ENCODE data around the gene MAEA. TPM values are rescaled to one million over a fixed set of nuclear protein-coding genes. Genes with fewer than 3 reads are reported as not detected.

MAEA gene
- total and polyA plus RNA-seq, 12 donors, result 39.1 to 72.8 (median 50.3) TPM

- intact Hi-C loops (cut with DNase I), result no loop called here
- DNase-seq (peak in 1 of 2 donors; percentile 9), ATAC-seq (no peak)
- H3K4me3 ChIP-seq, result no peak overlapping the region
- 91 to 94% methylated on average over 23 of the region's 23 CpGs for WGBS, 2 donors
- no peaks in the 10 kb centered on the region for H3K27me3 ChIP-seq
- peaks cover 0 to 67% (median 11%) of the 10 kb centered on the region in 9 donors for H3K36me3 ChIP-seq
- no peak overlapping the region for H3K27ac ChIP-seq
- no peaks in the 10 kb centered on the region for H3K4me1 ChIP-seq
- no peak for TF ChIP-seq CTCF (IDR thresholded peaks at IDR 0.05)
- no peaks in the 10 kb centered on the region for H3K9me3 ChIP-seq
These were observed 86.7 kb downstream of the MAEA start for GRCh38 chr4:1376391-1376840.

DNA sequence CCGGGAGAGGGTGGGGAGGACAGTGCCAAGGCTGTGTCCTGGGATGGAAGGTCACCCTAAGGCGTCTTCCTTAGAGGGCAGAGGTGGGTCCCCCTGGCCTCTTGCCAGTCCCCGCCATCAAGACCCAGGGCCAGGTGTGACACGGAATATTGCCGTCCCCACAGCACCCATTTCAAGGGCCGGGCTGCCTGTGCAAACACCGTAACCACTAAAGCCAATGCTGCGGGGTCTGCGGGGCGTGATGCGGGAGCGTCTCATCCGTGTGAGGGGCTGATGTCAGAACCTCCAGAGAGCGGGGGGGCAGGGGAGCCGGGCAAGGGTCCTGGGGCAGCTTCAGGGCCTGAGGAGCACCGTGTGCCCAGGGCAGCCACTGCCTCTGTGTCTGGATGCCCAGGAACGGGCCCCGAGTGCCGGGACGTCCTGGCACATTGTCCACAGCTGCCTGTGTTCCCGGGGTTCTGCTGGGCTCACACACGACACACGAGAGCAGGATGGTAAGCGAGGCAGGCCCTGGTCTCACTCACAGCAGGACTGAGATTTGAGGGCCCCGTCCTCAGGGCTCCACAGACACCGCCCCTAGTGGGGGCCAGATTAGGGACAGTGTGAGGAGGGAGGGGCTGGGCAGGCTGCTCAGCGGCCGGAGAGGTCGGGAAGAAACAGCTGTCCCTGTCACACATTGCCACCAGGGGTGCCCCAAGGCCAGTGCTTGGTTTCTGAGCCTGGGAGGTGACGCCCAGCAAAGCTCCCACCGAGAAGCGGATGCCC is 87.3 kb downstream of the MAEA start:
- 92 to 93% methylated on average over 31 to 32 of the region's 32 CpGs for WGBS, 2 donors
- intact Hi-C loops (cut with DNase I), result no loop called here
- no peaks in the 10 kb centered on the region for H3K4me1 ChIP-seq
- no peak for ATAC-seq
- no peaks in the 10 kb centered on the region for H3K9me3 ChIP-seq
- DNase-seq, result peak in 1 of 2 donors; percentile 11
- peaks cover 0 to 66% (median 11%) of the 10 kb centered on the region in 9 donors for H3K36me3 ChIP-seq
- TF ChIP-seq CTCF (IDR thresholded peaks at IDR 0.05), result no peak
- H3K27ac ChIP-seq, result no peak overlapping the region
- no peak overlapping the region for H3K4me3 ChIP-seq
- no peaks in the 10 kb centered on the region for H3K27me3 ChIP-seq

GRCh38 chr4:1377606-1378261 is 88.0 kb downstream of the MAEA start:
- DNase-seq (peak in 1 of 2 donors; percentile 8), ATAC-seq (no peak)
- H3K4me1 ChIP-seq, result no peaks in the 10 kb centered on the region
- WGBS, 2 donors, result 94 to 95% methylated on average over 19 of the region's 19 CpGs
- no peak overlapping the region for H3K27ac ChIP-seq
- no peak overlapping the region for H3K4me3 ChIP-seq
- H3K27me3 ChIP-seq, result no peaks in the 10 kb centered on the region
- TF ChIP-seq CTCF (IDR thresholded peaks at IDR 0.05), result no peak
- intact Hi-C loops (cut with DNase I), result no loop called here
- H3K36me3 ChIP-seq, result peaks cover 0 to 67% (median 11%) of the 10 kb centered on the region in 9 donors
- no peaks in the 10 kb centered on the region for H3K9me3 ChIP-seq

DNA sequence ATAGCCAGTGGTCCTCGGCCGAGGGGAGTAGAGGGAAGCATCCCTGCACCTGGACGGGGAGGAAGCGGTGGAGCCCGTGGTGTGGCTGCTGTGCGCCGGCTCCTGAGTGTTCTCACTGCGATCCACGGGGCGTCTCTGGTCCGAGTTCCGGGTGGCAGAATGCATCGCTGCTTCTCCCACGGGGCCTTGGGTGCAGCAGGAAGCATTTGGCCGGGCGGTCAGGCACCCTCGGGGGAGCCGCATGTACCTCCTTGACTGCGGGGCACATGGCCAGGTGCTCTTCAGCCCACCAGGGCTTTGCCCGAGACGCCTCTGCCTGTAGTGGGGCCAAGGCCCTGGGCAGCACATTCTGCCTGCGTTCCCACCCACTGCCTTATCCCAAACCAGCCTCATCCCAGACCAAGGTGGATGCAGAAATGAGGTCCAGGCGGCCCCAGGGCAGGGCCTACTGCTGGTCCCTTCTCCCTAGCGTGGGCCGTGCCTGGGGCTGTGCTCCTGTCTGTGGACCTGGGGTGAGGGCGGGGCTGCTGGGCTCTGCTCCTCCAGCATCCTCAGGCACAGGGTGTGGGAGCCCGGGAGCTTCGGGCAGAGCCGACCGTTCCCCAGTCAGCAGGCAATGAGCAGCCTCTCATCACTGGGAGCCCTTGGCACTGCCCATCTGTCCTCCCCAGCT is 89.0 kb downstream of the MAEA start:
- intact Hi-C loops (cut with DNase I), result no loop called here
- H3K27me3 ChIP-seq, result no peaks in the 10 kb centered on the region
- no peak overlapping the region for H3K27ac ChIP-seq
- H3K36me3 ChIP-seq, result peaks cover 0 to 66% (median 11%) of the 10 kb centered on the region in 9 donors
- WGBS, 2 donors, result 91 to 93% methylated on average over 29 to 30 of the region's 30 CpGs
- no peaks in the 10 kb centered on the region for H3K9me3 ChIP-seq
- ATAC-seq (no peak), DNase-seq (peak in 1 of 2 donors; percentile 10)
- no peaks in the 10 kb centered on the region for H3K4me1 ChIP-seq
- TF ChIP-seq CTCF (IDR thresholded peaks at IDR 0.05), result no peak
- no peak overlapping the region for H3K4me3 ChIP-seq
